OCI-LY7 (cell line): Measurements from ENCODE around the gene TUBB3. TPM values are rescaled to one million over a fixed set of nuclear protein-coding genes. Genes with fewer than 3 reads are reported as not detected.

ENCODE experiments used
- BruUV-seq: library from RNA; stranded (reverse); fragments of 400-500 nt; replicated peaks from 2 replicates; lab custom pipeline; 2021; lab: Mats Ljungman, UMichigan
- CTCF ChIA-PET: fragments of 300-600 bp; sonication (Branson Sonifier 250); formaldehyde crosslinking; loops from one replicate; lab custom pipeline; 2022; ENCODE audit warnings: antibody characterized with exemption; ENCODE audit not compliant: unreplicated experiment; lab: Charles Lee
- POLR2A ChIA-PET: fragments of 300-600 bp; sonication (Branson Sonifier 250); formaldehyde crosslinking; loops from one replicate; lab custom pipeline; 2022; ENCODE audit warnings: antibody characterized with exemption; lab: Charles Lee
- DNase-seq: peaks from one replicate; pipeline ENCODE4 v3.0.0-alpha.2; 2015; ENCODE audit warnings: low spot score
- H2AFZ ChIP-seq: fragments of 200-600 bp; sonication (generic), shearing (Covaris generic); 2 replicates; pipeline ENCODE4 v1.6.1; 2014; ENCODE audit warnings: mild to moderate bottlenecking, antibody characterized with exemption, low read length, moderate library complexity
- H3K27ac ChIP-seq: fragments of 200-600 bp; sonication (generic); 2 replicates; pipeline ENCODE4 v1.5.1; 2014; ENCODE audit warnings: mixed run types, low read depth, mild to moderate bottlenecking, moderate library complexity, low read length, inconsistent platforms; ENCODE audit not compliant: poor library complexity, severe bottlenecking
- H3K36me3 ChIP-seq: fragments of 200-600 bp; sonication (generic); 2 replicates; pipeline ENCODE4 v1.6.1; 2014; ENCODE audit warnings: mild to moderate bottlenecking, antibody characterized with exemption, low read length, moderate library complexity, mixed read lengths; ENCODE audit not compliant: insufficient read depth
- H3K4me1 ChIP-seq: fragments of 200-600 bp; sonication (generic); 2 replicates; pipeline ENCODE4 v1.5.1; 2014; ENCODE audit warnings: mild to moderate bottlenecking, low read length; ENCODE audit not compliant: insufficient read depth, poor library complexity, severe bottlenecking
- H3K4me2 ChIP-seq: fragments of 200-600 bp; sonication (generic); 2 replicates; pipeline ENCODE4 v1.6.1; 2014; ENCODE audit warnings: mild to moderate bottlenecking, low read length
- H3K4me3 ChIP-seq: fragments of 200-600 bp; sonication (generic); 2 replicates; pipeline ENCODE4 v1.5.1; 2014; ENCODE audit warnings: mild to moderate bottlenecking, low read depth, low read length; ENCODE audit not compliant: poor library complexity, severe bottlenecking
- H3K79me2 ChIP-seq: fragments of 200-600 bp; sonication (generic); 2 replicates; pipeline ENCODE4 v1.6.1; 2016; ENCODE audit warnings: low read depth, mild to moderate bottlenecking, low read length, moderate library complexity, mixed read lengths; ENCODE audit not compliant: insufficient read depth
- H3K9me2 ChIP-seq: fragments of 200-600 bp; sonication (generic); 2 replicates; pipeline ENCODE4 v1.6.1; 2016; ENCODE audit warnings: mild to moderate bottlenecking, low read length, mixed read lengths; ENCODE audit not compliant: insufficient read depth
- H3K9me3 ChIP-seq: fragments of 200-600 bp; sonication (generic); 2 replicates; pipeline ENCODE4 v1.6.1; 2014; ENCODE audit warnings: mild to moderate bottlenecking, mixed run types, low read length, mixed read lengths
- H4K20me1 ChIP-seq: fragments of 200-600 bp; sonication (generic); 2 replicates; pipeline ENCODE4 v1.6.1; 2014; ENCODE audit warnings: mild to moderate bottlenecking, antibody characterized with exemption, low read length, moderate library complexity, mixed read lengths; ENCODE audit not compliant: insufficient read depth
- EZH2phosphoT487 ChIP-seq: fragments of 200-600 bp; sonication (generic); IDR thresholded peaks from 2 replicates; pipeline ENCODE4 v1.6.1; 2018; ENCODE audit warnings: low read depth, borderline replicate concordance, mild to moderate bottlenecking, mixed run types, antibody characterized with exemption, low read length, moderate library complexity, mixed read lengths
- intact Hi-C: fragments of 100-400 bp; cut with micrococcal nuclease; formaldehyde crosslinking; loops from one replicate; pipeline ENCODE4 v1.10.0; 2022; ENCODE audit not compliant: unreplicated experiment
- total RNA-seq, 2 experiments: library from RNA; depleted of rRNA in 1 of 2; stranded (reverse); fragments of >200 nt in 1 of 2; shearing (Covaris generic) in 1 of 2; gene quantifications; 2 replicates each; pipeline ENCODE4 v1.2.3, GENCODE V29; 2014 to 2022
- TF ChIP-seq, protein P1 (sequence below): fragments of 200-600 bp; sonication (generic); conservative IDR thresholded peaks from 2 replicates; pipeline ENCODE4 v1.5.1; 2014; ENCODE audit warnings: mild to moderate bottlenecking, antibody characterized with exemption, low read length, moderate library complexity, mixed read lengths

The TUBB3 gene
- total RNA-seq, 2 experiments from 2014 or later, result 63.7 to 192 TPM

DNA sequence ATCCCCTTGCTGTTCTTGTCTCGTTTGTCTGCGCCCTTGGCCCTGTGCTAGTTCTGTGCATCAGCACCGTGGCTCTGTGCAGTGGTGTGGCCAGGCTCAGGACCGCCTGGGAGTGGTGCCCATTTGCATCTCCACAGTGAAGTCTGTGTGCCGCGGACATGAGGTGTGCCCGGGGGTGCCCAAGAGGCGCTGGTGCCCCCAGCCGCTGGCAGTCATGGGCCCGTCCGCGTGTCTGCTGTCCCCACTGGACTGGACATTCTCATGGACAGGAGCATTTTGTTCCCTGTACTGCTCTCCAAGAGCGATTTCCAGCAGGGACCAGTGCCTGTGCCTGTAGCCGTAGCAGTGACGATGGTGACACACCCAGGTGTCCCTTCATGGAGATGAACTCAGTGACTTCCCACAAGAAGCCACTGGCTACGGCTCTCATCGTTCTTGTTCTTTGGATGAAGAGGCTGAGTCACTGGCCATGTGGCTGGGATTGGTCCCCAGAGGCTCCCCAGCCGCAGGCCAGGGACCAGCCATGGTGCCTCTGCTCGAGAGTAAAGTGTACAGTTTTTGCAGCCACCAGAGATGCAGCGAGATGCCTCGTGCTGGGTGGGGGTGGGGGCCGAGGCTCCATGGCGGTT is 17.5 kb upstream of the TUBB3 start:
- Histone ChIP-seq H3K9me3 (no peaks in the 10 kb centered on the region), H3K9me2 (no peaks in the 10 kb centered on the region), H3K36me3 (peaks cover 78% of the 10 kb centered on the region), H3K79me2 (no peaks in the 10 kb centered on the region), H3K4me1 (no peaks in the 10 kb centered on the region), H3K4me2 (no peak overlapping the region), H4K20me1 (no peaks in the 10 kb centered on the region), H2AFZ (no peak overlapping the region), H3K27ac (no peak overlapping the region), H3K4me3 (no peak overlapping the region)
- POLR2A ChIA-PET, result no interaction called here
- BruUV-seq, result no TSS peak
- CTCF ChIA-PET, result no interaction called here
- DNase-seq, result no peak
- intact Hi-C loops, result no loop called here
- TF ChIP-seq EZH2phosphoT487, result no peak
- TF ChIP-seq, protein P1, sequence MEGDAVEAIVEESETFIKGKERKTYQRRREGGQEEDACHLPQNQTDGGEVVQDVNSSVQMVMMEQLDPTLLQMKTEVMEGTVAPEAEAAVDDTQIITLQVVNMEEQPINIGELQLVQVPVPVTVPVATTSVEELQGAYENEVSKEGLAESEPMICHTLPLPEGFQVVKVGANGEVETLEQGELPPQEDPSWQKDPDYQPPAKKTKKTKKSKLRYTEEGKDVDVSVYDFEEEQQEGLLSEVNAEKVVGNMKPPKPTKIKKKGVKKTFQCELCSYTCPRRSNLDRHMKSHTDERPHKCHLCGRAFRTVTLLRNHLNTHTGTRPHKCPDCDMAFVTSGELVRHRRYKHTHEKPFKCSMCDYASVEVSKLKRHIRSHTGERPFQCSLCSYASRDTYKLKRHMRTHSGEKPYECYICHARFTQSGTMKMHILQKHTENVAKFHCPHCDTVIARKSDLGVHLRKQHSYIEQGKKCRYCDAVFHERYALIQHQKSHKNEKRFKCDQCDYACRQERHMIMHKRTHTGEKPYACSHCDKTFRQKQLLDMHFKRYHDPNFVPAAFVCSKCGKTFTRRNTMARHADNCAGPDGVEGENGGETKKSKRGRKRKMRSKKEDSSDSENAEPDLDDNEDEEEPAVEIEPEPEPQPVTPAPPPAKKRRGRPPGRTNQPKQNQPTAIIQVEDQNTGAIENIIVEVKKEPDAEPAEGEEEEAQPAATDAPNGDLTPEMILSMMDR, result no peak

DNA sequence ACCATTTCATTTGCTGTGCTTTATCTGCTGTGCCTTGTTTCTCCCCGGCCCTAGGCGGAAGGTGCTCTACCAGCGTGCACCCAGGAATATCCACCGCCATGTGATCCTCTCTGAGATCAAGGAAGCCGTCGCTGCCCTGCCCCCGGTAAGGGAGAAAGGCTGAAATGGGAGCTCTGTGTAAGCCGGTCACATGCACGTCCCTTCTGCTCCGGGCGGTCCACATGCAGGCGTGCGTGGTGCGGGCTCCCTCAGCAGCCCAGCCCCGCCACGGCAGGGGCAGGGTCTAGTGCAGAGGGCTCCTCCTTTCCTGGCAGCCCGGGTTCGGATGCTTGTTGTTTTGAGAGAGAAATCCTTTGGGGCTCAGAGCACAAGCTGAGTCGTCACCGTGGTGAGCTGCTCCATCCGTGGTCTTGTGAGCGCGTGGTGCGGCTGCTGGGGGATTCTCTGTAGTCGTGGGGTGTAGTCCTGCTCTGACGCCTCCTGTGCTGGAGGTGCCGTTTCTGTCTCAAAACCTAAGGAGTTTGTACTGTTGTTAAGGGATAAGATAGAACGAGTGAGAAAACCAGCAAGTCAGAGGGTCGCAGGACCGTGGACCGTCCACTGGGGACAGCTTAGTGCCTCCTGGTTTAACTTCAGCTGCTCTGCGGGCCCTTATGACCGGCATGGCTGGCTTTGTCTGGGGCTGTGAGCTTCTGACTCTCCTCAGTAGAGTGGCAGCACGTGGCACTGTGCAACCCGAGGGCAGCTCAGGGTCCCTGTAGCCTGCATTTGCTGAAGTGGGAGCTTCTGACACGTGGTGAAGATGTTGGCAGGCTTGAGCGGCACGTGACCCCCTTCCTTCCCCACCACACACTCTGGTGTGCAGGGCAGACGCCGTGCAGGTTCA is 16.8 kb upstream of the TUBB3 start:
- no TSS peak for BruUV-seq
- no peaks in the 10 kb centered on the region for H3K9me2 ChIP-seq
- POLR2A ChIA-PET, result interaction anchor here (0.6 kb wide), 1 partner anchor 207 kb away, joined by 3 read pairs; no protein-coding TSS in a partner anchor
- H3K36me3 ChIP-seq, result peaks cover 80% of the 10 kb centered on the region
- no peak for TF ChIP-seq EZH2phosphoT487
- TF ChIP-seq, protein P1, result no peak
- no peaks in the 10 kb centered on the region for H4K20me1 ChIP-seq
- H3K4me1 ChIP-seq, result no peaks in the 10 kb centered on the region
- H3K9me3 ChIP-seq, result no peaks in the 10 kb centered on the region
- H2AFZ ChIP-seq, result no peak overlapping the region
- no peak overlapping the region for H3K4me2 ChIP-seq
- intact Hi-C loops, result no loop called here
- H3K79me2 ChIP-seq, result no peaks in the 10 kb centered on the region
- no peak overlapping the region for H3K27ac ChIP-seq
- CTCF ChIA-PET, result interaction anchor here (0.6 kb wide), 1 partner anchor 12 kb away, joined by 3 read pairs; the partner anchor contains the start of gene MC1R
- no peak for DNase-seq
- H3K4me3 ChIP-seq, result no peak overlapping the region
